IPS DF 19.7 (cell line): Measurements from ENCODE around the gene CCZ1B.
"Not testable (repeated sequence)": the region's sequence is repeated elsewhere in the genome, so short reads cannot be mapped to it uniquely, and the experiment has no call there.

Source experiments
- DNase-seq: peaks from one replicate; pipeline ENCODE4 v3.0.0-alpha.2; 2013; ENCODE audit warnings: low read depth, low spot score

Gene CCZ1B

DNA sequence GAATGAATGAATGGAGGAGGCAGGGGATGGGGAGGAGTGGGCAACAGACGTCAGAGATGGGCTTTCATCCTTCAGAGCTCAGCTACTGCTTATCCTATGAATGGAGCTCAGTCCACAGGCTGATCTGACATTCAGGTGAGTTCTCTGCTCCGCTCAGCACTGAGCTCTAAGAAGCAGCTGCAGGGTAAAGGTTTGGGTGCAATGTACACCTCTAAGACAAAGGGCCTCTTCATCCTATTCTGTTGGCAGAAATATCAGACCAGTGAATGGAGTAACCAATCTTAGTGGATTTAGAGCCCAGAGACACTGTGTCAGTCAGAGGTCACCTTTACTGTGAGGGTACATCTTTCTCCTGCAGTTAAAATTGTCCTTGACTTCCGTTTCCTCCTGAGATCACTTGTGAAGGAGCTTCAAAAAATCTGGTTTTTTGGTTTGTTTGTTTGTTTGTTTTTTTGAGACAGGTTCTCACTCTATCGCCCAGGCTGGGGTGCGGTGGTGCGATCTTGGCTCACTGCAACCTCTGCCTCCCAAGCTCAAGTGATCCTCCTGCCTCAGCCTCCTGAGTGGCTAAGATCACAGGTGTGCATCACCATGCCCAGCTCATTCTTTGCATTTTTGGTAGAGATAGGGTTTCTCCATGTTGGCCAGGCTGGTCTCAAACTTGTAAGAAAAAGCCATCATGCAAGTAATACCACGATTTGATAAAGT, 5.1 kb upstream of the CCZ1B start:
- DNase-seq: no peak

DNA sequence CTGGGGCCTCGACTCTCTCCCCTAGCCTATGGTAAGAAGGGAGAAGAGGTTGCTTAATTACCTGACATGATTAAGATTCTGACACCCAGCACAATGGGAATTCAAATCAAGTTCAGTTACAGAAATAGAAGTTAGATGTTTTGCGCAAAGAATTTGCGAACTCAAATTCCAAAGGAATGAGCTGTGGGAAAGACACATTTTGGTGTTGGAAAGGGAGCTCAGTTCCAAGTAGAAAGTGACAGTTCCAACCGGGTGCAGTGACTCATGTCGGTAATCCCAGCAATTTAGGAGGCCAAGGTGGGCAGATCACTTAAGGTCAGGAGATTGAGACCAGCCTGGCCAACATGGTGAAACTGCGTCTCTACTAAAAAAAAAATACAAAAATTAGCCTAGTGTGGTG, 4.0 kb upstream of the CCZ1B start:
- not testable (repeated sequence) for DNase-seq

DNA sequence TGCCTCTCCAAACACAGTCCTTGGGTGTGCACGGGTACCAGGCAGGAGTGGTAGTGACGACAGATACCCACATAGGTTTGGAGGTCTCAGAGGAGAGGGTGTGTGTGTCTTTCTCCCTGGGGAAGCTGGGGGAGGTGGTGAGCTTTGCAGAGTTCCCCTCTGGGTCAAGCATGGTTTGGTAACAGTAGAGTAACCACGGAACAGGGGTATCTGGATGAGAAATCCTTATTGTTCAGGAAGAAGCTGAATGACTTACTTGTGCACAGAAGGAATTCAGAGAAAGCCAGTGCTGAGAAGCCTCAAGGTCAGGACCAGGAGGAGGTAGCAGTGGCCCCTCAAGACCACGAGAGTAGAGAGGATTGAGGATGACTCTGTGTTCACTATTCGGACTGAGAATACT, 3.5 kb upstream of the CCZ1B start:
- not testable (repeated sequence) for DNase-seq

DNA sequence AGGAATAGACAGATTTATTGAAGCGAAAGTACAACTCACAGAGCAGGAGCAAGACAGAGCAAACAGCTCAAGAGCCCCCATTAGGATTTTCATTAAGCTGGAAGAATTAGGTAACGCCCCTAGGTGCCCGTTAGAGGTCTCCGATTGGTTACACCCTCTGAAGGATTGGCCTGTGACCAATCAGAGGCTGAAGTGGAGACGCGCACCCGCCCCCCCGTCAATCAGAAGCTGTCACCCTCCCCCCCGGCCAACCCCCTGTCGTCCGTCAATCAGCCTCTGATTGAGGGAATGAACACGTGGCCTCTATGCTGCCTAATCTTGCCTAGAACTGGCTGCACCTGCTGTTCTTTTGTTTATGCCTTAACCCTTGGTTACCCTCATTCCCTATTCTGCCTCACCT, 1.1 kb upstream of the CCZ1B start:
- DNase-seq: not testable (repeated sequence)

DNA sequence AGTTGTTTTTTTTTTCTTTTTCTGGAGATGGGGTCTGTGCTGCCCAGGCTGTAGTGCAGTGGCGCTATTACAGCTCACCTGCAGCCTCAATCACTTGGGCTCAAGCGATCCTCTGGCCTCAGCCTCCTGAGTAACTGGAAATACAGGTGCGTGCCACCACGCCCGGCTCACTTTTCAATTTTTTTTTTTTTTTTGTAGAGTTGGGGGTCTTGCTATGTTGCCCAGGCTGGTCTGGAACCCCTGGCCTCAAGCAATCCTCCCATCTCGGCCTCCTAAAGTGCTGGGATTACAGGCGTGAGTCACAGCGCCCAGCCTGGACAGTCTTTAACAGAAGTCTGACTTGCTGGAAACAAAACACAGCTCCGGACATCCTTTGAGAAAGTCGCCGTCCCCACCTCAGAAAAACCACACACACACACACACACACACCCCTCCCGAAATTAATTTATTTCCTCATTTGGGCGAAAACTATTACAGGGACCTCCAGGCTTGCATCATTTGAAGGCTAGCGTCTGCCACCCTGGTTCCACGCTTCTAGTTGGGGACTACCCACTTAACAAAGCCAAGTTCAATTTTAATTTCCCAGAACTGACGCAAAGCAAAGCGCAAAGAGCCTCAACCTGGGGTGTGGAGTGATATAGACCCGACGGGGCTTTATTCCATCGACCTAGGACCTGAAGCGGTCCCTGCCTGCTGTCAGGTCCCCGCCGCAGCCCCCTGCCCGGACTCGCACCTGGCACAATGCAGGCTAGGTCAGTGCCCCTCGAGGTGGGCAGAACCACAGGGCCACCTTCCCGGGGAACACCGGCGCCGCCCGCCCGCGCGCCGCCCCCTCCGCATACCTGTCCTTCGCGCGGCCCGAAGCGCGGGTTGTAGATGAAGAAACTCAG, 594 bp downstream of the CCZ1B start:
- not testable (repeated sequence) for DNase-seq

DNA sequence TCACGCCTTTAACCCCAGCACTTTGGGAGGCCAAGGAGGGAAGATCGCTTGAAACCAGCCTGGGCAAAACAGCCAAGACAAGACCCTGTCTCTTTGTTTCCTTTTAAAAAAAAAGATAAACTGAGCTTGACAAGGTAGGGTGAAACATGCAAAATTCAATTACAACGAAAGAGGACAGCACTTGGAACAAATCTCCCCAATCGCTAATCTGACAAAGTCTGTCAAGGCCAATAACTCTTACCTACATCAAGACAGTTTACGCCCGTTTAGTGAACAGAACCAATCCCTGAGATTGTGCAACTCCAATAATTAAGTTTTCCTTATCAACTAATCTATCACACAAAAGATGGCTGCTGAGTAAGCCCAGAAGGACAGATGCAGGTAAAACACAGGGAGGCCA, 4.5 kb downstream of the CCZ1B start:
- not testable (repeated sequence) for DNase-seq

DNA sequence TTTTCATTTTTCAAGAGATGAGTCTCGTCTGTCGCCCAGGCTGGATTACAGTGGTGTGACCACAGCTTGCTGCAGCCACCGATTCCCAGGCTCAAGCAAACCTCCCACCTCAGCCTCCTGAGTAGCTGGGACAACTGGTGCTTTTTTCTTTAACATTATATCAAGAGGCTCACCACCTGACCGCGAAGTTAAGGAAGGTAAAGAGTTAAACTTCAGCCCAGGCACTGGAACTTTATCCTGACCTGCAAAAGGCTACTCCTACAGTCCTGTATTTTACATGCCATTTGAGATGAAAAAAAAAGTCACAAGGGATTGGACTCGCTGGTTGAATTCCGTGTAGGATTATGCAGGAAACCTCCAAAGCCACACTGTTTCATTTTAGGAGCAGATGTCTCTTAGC, 10.6 kb downstream of the CCZ1B start:
- not testable (repeated sequence) for DNase-seq

DNA sequence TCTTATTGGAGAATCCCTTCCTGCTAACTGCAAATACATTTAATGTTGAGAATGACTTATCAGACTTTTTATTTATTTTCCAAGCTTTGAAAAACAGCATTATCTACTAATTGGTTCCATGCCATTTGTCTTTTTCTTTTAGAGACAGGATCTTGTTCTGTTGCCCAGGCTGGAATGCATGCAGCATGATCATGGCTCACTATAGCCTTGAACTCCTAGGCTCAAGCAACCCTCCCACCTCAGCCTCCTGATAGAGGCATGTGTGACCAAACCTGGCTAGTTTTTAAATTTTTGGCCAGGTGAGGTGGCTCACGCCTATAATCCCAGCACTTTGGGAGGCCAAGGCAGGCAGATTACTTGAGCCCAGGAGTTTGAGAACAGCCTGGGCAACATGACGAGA, 13.1 kb downstream of the CCZ1B start:
- DNase-seq: not testable (repeated sequence)

DNA sequence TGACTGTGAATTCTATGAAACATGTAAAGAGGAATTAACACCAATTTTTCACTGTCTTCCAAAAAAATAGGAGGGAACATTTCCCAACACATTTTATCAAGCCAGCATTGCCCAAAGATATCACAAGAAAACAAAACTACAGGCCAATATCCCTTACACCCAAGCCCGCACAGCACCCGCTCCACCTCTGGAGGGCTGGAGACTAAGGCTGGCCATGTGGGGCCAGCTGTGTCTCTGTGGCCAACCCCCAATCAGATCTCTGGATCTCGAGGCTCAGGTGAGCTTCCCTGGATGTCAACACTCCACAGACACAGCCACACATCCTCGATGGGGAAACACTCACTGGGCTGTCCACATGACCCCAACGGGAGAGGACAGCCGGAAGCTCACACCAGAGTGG, 18.1 kb downstream of the CCZ1B start:
- not testable (repeated sequence) for DNase-seq

DNA sequence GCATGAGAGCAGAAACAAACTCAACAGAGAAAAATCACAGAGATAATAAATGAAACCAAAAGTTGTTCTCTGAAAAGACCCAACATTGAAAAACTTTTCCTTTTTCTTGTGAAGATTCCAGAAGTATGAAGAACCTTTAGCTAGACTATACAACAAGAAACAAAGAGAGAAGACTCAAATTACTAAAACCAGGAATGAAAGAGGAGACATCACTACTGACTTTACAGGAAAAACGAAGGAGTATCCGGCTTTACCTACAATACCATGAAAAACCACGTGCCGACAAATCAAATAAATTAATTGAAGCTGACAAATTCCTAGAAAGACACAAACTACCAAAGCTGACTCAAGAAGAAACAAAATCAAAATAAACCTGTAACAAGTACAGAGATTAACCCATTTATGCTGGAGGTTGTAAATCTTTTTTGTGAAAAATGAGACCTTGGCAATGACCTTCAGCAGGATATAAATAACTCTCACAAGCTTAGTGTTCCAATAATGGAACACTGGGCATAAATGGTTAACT, 18.6 kb downstream of the CCZ1B start:
- not testable (repeated sequence) for DNase-seq

DNA sequence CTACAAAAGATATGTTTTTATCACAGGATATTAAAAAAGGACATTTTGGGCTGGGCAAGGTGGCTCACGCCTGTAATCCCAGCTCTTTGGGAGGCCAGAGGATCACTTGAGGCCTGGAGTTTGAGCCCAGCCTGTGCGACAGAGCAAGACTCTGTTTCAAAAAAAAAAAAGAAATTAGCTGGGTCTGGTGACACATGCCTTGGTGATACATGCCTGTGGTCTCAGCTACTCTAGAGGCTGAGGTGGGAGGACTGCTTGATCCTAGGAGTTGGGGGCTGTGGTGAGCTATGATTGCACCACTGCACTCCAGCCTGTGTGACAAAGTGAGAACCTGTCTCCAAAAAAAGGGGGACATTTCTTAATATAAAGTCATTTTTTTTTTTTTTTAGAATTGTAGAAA, 25.7 kb downstream of the CCZ1B start:
- not testable (repeated sequence) for DNase-seq

DNA sequence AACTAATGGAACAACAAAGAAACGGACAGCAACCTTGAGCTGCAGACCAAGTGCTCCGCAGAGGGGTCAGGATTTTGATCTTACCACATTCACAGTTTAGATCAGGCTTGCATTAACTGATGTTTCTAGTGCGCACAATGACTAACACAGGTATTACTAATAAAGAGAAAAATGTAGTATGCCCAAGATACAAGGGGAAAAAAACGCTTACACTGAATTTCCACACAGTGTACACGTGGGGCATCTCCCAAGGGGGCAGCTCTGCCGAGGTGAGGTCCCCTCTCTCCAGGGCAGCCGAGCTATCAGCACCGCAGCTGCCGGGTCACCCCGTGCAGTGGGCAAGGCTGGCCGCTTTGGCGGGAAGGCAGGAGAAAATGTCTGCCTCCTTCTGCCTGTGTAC, 26.2 kb downstream of the CCZ1B start:
- not testable (repeated sequence) for DNase-seq

DNA sequence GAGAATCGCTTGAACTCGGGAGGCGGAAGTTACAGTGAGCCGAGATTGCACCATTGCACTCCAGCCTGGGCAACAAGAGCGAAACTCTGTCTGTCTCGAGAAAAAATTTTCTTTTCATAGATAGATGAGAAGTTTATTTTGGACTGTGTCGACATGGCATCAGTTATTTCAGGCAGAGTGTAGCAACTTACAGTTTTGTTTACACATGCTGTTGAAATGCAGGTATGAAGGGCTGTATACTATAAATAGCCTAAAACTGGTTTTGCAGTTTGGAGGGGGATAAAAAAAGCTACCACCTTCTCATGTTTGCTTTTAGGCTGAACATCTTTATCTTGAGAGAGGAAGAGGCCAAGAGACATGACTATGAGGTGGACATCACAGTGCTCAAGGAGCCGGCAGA, 28.0 kb downstream of the CCZ1B start:
- not testable (repeated sequence) for DNase-seq

DNA sequence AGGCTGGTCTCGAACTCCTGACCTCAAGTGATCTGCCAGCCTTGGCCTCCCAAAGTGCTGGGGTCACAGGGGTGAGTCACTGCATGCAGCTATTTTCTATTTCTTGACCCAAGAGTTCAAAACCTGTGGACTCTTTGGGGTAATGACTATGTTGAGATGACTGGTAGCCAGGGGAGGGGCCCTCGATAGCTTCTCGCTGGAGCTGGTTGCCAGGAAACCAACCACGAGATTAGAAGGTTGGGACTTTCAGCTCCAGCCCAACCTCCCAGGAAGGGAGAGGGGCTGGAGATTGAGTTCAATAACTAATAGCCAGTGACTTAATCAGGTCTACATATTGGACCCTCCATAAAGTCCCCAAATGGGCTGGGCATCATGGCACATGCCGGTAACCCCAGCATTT, 28.9 kb downstream of the CCZ1B start:
- DNase-seq: not testable (repeated sequence)

DNA sequence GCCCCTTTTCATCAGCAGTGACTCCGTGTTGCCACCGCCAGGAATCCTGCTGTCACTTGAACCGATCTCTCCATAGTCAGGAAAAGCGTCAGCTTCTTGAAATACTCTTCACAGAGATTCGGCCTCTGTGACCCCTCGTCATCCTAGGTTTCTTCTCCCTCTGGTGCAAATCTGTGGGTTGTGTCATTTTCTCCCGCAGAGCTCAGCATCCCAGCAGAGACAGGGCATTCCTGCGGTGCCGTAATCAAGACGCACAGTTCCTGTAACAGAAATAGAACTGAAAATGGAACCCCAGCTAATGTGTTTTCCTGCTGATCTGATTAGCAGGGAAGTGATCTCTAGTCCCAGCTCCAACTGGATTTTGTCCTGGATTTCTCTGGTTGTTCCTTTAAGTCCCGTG, 31.8 kb downstream of the CCZ1B start:
- not testable (repeated sequence) for DNase-seq

DNA sequence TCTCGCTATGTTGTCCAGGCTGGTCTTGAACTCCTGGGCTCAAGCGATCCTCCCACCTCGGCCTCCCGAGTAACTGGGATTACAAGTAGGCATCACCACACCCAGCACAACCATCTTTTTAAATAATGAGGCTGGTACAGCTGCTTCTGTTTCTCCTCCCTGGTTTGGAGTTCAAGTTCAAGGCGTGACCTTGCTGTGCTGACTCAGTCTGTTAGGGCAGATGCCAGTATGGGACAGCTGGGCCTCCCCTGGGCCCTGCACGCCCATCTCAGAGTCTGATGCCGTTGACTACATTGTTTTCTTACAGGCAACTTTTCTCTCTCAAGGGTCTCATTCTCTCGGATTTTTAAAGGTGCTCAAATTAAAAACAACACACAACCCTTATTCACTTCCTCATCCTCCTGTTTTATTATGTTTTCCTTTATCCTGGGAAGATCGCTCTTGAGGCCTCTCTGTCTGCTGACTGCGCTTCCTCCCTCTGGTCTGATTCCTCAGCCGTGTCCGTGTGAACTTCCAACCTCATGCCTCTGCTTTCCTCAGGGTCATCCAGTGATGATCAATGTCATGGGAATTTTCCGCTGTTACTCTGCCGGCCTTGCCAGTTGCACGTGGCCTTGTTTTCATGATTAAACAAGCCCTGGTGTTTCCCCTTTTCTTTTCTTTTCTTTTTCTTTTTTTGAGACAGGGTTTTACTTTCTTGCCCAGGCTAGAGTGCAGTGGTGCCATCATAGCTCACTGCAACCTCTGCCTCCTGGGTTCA, 33.8 kb downstream of the CCZ1B start:
- DNase-seq: not testable (repeated sequence)

DNA sequence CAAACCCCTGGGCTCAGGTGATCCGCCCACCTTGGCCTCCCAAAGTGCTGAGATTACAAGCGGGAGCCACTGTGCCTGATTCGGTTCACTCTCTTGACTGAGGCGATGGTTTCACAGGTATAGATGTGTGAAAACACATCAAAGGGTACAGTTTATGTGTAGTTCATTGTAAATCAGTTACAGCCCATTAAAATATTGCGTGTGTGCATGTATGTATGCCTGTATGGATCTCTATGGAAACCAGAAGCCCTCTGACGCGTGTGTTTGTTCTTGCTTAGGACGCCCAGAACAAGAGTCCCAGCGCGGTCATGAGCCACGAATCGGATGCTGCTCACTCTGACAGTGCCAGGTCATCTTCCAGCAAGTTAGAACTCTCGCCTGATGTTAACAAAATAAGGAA, 36.7 kb downstream of the CCZ1B start:
- DNase-seq: not testable (repeated sequence)

DNA sequence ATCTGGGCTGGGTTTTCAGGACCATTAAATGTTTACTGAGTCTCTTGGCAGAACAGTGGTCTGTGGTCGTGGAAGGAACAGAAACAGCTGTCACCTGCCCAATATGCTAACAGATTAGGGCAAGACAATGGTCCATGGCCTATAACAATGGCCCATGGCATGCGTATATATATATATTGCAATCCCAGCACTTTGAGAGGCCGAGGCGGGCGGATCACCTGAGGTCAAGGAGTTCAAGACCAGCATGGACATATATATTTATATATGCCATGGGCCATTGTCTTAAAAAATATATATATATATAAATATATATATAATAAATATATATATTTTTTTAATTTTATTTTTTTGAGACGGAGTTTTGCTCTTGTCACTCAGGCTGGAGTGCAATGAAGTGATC, 44.5 kb downstream of the CCZ1B start:
- DNase-seq: not testable (repeated sequence)

DNA sequence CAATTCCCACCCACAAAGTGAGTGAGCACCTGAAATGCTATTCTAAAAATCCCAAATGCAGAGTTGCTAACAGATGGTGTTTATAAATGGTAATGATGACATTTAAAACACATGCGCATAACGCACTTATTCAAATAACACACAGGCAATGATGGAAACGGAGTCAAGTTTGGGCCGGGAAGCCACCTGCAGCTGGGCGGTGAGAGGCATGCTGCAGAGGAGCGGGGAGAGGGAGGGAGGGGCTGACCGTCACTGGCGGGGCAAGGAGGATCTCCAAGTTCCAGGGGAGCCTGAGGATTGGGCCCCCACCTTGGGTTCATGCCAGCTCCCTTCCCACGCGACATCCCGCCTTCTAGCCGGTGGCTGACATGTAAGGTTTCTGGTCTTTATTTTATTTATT, 64.9 kb downstream of the CCZ1B start:
- not testable (repeated sequence) for DNase-seq

DNA sequence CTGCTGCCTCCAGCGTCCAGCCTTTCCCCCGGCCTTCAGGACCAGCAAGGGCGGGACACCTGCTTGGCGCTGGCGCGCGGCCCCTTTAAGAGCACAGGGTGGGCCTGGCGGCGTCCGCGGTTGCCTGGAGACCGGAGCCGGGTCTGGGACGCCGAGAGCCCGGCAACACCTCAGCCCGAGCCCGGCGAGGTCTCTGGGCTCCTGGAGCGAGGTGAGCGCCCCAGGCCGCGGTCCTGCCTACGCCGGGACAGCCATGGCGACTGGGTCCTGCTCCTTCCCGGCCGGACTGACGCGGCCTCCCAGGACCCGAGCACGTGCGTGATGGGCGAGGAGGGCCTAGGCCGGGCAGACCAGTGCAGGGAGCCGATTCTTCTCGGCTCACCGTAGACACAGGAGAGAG, 72.1 kb downstream of the CCZ1B start, which contains the start of gene RSPH10B2:
TSS of gene RSPH10B2 (plus strand) at position 140 of the 400 bp plus-strand sequence. CDS start 3,575 bp downstream, outside the sequence.
- DNase-seq: not testable (repeated sequence)

DNA sequence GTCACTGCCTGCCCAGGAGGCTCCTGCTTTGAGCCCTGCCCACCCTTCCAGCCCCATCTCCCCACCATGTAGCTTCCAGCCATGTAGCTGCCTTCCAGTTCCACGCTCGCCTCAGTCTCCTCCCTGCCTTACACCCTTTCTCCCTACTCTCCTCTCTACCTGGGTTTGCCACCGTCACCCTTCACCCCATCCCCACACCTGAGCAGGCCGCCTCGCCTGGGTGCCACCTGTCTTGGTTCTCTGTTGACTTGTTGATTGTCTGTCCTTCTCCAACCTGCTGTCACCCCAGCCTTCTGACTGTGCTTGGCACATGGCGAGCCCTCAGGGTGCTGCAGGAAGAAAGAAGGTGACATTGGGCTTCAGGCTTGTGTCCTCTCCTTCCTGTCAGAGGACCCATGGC, 75.9 kb downstream of the CCZ1B start:
- not testable (repeated sequence) for DNase-seq

DNA sequence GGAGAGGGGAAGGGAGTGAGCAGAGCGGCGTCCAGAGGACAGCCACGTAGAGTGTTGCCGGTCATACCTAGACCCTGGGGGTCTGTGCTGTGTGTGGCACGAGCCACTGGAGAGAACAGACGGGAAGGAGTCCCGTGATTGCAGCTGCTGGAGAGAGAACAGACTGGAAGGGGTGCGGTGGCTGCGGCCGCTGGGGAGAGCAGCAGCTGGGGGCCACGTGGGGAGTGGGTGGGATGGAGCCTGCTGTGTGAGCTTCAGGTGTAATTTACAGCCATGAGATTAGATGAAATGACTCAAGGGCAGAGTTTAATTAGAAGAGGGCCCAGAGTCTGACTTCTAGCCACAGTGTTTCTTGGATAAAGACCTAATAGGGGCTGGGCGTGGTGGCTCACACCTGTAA, 76.7 kb downstream of the CCZ1B start:
- DNase-seq: not testable (repeated sequence)
